HG02973 (cell line): ENCODE measurements around the gene ZNF714.
"Not testable (repeated sequence)": the region's sequence is repeated elsewhere in the genome, so short reads cannot be mapped to it uniquely, and the experiment has no call there.

Source experiments
- ATAC-seq: cut with Tn5 transposase; IDR thresholded peaks from one replicate; pipeline ENCODE4 v1.9.1; 2021; ENCODE audit warnings: moderate library complexity; ENCODE audit not compliant: unreplicated experiment

The ZNF714 gene

DNA sequence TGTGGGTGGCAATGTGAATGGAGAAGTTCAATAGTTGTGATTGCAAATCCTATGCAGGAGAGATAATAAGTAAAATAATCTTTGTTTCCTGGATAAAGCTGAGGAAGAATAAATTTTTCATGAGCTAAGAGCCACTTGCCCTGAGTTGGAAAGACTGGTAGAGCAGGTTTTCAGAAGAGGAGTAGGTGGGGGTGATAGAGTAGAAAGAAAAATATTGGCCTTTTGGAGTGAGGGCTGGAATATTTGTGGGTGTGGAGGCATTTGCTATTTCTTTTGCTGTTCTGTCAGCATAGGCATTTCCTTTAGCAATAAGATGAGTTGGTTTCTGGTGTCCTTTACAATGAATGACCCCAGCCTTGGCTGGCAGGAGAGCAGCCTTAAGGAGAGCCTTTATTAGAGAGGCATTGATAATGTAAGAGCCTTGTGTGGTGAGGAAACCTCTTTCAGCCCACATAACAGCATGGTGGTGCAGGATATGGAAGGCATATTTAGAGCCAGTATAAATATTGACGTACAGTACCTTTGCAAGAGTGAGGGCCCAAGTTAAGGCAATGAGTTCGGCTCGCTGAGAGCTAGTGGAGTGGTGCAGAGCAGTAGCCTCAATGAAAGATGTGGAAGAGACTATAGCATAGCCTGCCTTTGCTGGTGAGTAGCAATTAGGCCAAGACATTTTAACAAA lies 48.2 kb downstream of the ZNF714 start:
- ATAC-seq: no peak

DNA sequence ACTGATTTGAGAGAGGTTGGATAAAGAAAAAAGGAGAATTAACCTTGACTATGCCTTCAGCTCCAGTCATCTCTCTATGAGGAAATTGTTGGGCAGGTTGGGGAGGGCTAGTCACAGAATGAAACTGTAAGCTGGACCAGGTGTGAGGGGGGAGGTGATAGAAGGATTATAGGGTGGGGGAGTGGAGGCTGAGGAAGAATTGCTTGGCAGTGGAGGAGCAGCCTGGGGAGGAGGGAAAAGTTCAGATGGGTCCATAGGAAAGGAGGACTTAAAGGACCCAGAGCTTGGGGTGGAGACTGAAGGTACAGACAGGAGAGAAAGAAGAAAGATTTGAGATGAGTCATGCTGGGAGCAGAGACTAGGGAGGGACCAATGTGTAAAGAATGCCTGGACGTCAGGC lies 51.6 kb downstream of the ZNF714 start:
- no peak for ATAC-seq

DNA sequence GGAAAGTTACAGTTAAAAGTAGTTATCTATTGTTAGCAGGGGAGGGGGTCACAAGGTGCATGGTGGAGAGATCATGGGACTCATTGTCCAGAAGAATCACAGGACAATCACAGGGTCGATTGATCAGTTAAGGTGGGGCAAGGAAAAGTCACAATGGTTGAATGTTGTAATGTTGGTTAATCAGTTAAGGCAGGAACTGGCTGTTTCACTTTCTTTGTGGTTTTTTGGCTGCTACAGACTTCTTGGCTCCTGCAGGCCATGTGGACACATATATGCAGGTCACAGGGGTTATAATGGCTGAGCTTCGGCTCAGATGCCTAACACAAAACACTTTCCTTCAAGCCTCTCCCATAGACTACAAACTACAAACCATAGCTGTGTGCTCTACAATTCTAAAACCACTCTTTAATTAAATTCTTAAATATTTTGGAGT lies 52.9 kb downstream of the ZNF714 start:
- no peak for ATAC-seq

DNA sequence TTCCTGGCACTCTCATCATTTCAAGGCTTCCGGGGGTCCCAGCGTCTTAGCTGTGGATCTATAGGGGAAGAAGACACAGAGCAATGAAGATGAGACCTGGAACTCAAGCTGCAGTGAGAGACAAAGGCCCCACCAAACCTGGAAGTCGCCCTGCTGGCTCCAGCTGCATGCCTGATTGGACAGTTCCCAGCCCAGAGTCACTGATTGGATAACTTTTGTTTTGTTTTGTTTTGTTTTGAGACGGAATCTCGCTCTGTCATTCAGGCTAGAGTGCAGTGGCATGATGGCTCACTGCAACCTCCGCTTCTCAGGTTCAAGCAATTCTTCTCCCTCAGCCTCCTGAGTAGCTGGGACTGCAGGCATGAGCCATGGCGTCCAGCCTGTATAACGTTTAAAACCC lies 53.4 kb downstream of the ZNF714 start:
- ATAC-seq: no peak

DNA sequence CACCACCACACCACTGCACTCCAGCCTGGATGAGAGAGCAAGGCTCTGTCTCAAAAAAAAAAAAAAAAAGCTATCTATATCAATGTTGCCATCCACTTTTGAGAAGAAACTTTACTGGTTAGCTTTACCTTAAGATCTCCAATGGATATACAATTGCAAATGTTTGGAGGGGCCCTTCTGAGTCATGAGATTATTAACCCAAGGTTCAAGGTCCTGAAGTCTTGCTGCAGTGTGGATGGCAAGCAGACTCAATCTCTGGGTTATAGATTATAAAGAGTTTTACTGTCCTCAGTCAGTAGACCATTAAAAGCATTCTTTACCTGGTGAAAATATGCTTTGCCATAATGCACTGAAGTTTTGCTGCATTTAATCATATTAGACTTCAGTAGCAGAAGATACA lies 56.1 kb downstream of the ZNF714 start:
- no peak for ATAC-seq

DNA sequence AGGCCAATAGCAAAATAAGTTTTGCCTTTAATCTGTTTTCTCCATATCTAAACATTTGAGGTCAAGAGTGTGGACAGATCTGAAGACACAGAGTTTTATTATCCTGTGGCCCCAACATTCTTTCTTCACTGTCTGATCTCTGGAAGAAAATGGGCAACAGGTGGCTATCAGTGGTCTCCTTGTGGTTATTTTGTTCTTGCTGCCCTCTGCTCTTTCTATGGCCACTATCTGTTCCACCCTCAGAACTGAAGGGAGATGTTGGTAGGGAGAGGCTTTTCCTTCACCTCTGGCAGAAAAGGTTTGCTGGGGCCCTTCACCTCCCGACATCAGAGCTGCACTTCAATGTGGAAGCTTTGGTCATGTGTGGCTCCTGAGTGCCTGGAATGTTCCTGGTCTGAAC lies 59.0 kb downstream of the ZNF714 start:
- not testable (repeated sequence) for ATAC-seq

DNA sequence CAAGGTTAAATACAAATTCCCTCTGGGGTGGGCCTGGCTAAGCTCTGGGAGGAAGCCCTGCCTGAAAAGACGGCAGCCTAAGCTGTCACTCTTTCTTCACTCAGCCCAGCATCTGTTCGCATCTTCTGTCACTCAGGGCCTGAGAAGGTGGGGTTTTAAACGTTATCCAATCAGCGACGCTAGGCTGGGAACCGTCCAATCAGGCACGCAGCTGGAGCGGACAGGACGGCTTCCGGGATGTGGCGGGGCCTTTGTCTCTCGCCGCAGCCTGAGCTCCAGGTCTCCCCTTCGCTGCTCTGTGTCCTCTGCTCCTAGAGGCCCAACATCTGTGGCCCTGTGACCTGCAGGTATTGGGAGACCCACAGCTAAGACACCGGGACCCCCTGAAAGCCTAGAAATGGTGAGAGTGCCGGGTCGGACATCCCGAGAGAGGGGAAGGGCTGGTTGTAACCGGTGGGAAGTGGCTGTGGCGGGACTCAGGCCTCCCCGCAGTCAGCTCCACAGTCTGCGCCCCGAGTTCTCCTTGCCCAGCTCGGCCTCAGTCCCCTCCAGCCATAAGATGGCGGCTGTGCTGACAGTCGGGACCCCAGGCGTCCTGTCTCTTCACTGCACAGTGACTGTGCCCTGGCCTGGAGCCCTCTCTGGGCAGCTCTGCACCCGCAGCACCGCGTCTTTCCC lies 59.9 kb downstream of the ZNF714 start, which contains the start of gene ZNF431:
TSS of gene ZNF431 (plus strand) at position 254 of the 678 bp plus-strand sequence. CDS start at position 398, 144 bp downstream.
- peak; percentile 98 for ATAC-seq

DNA sequence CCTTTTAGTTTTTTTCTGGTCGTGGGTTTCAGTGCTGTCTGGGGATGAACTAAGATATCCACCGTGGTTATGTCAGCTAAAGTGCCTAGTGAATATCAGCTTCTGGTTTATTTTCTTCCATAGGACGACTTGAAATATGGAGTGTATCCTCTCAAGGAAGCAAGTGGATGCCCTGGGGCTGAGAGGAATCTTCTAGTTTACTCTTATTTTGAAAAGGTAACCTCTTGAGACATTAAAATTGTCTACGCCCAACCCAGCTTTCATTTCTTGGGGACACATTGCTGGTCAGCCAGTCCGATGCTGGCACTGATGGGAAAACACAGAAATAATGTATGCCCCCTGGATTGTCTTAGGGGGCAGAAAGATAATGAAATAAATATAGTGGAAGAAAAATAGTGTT lies 61.4 kb downstream of the ZNF714 start:
- no peak for ATAC-seq

DNA sequence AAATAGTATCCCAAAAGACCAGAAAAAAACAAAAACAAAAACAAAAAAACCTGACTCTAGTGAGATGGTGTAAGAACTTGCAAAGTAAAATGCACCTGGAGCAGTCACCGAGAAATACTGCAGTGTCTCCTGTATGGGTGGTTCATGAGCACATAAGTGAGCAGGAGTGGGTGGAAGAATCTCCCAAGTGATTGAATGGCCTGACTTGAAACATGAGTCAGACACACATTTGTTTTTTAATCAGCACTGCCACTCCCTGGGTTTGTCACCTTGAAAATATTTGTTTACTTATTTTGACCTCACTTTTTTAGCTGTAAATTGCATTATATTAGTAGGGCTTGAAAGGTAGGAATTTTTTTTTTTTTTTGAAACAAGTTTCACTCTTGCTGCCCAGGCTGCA lies 61.9 kb downstream of the ZNF714 start:
- no peak for ATAC-seq

DNA sequence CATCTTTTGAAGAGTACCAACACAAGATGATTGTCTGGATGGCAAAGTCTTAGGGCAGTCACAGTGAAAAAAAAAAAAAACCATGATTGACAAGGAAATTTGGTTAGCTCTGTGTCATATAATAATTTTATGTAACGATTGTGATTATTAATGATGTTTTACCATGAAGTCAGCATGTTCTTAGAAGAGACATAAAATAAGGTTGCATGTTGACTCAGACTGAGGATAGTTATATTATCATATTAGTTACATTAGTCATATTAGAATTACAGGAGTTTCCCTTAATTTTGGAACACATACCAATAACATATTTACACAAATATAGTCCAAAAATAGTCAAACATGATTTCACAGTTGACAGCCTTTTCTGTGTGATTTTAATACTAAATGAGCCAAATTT lies 65.5 kb downstream of the ZNF714 start:
- ATAC-seq: no peak

DNA sequence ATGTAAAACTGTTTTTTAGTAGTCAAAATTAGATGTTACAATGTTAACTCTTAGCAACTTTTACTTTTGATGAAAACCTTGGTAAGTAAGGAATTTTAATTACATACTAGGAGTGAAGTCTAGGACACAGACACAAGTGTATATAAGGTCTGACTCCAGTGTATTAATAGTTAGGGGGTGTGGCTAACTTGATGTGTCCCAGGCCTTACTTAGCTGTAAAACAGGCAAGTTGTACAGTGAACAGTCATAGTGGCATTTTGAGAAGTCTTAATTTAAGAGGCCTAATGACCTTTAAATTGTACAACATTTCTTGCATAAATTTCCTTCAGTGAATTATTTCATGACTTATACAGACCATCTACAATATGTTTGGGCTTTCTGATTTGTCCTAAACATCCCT lies 66.7 kb downstream of the ZNF714 start:
- no peak for ATAC-seq

DNA sequence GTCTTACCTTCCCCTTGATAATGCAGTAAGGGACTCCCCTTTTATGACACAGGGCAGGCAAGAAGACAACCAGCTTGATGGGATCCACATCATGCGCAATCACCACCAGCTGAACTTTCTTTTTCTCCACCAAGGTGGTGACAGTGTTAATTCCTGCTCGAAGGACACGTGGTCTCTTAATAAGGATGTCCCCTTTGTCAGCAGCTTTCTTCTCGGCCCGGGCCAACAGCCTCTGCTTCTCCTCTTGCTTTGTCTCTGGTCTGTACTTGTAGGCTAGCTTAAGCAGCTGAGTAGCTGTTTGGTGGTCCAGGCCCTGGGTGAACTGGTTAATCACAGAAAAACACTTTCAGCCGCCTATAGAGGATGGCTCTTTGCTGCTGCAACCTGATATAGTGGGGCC lies 67.9 kb downstream of the ZNF714 start:
- no peak for ATAC-seq

DNA sequence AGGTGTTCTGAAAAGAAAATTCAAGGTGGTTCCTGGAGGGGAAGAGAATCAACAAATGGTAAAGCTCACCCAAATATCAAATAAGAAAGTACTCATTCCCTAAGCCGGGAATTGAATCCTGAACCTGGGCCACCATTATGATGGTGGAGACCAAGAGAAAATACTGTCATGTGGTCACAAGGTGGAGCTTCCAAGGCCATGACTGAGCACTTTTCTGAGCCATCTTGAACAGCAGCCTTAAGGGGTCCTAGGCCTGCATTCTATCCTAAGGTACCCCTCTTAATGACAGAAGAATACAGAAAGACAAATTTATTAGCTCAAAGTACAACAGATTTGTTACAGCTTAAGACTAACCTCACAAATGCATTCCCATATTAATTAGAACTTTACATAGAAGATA lies 69.5 kb downstream of the ZNF714 start:
- ATAC-seq: no peak

DNA sequence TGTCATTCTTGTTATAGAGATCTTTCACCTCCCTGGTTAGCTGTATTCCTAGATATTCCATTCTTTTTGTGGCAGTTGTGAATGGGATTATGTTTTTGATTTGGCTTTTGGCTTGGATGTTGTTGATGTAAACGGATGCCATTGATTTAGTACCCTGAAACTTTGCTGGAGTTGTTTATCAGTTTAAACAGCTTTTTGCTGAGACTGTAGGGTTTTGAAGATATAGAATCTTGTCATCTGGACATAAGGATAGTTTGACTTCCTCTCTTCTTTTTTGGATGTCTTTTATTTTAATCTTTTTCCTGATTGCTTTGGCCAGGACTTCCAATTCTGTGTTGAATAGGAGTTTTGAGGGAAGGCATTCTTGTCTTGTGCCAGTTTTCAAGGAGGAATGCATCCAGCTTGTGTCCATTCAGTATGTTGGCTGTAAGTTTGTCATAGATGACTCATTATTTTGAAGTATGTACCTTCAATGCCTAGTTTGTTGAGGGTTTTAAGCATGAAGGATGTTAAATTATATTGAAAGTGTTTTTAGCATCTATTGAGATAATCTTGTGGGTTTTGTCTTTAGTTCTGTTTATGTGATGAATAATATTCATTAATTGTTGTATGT lies 76.6 kb downstream of the ZNF714 start:
- no peak for ATAC-seq

DNA sequence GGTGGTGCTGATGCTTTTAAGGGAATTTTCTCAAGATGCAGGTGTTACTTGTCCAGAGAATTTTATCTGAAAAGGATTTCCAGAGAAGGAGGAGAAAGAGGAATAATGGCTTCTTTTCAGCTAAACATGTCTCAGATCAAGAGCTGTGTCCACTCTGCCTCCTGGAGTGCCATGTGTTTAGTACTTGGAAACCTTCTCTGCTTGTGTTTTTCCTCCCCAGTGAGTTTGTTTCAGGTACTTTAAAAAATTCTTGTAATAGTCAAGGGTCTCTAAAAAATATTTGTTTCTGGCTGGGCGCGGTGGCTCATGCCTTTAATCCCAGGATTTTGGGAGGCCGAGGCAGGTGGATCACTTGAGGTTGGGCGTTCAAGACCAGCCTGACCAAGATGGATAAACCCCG lies 82.5 kb downstream of the ZNF714 start:
- ATAC-seq: no peak

DNA sequence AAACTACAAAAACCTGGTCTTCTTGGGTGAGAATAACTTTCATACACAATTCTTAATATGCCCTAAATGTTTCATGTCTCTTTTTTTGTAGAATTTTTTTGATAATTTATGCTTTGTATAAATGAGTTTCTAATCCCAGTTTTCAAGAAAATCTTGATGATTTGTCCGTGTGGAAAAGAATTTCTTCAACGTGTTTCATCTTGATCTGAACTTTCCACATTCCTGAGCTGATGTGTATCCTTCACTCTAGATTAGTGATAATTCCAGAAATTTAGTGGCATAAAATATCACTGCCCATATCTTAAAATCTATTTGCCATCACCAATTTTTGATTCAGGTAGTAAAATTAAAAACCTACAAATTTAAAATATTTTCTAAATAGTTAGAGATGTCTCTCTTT lies 84.4 kb downstream of the ZNF714 start:
- no peak for ATAC-seq
